HG03521 (cell line): Measurements from ENCODE around the gene TRMO.
"Not testable (repeated sequence)": the region's sequence is repeated elsewhere in the genome, so short reads cannot be mapped to it uniquely, and the experiment has no call there.

Experiments used
- ATAC-seq: cut with Tn5 transposase; IDR thresholded peaks from one replicate; pipeline ENCODE4 v1.9.1; 2021; ENCODE audit warnings: mild to moderate bottlenecking, moderate library complexity; ENCODE audit not compliant: unreplicated experiment

TRMO gene

GRCh38 chr9:97921959-97922724 lies at the start of gene TRMO:
Gene TRMO, minus strand, starts transcription at chr9:97922500. Its CDS starts 7 bp downstream, at chr9:97922493.
- peak; percentile 80 for ATAC-seq

GRCh38 chr9:97970165-97970564 lies 47.9 kb upstream of the TRMO start:
- ATAC-seq, result no peak

GRCh38 chr9:97969014-97969413 lies 46.7 kb upstream of the TRMO start:
- ATAC-seq, result no peak

- no peak for ATAC-seq
These were observed 44.2 kb upstream of the TRMO start for GRCh38 chr9:97966493-97966892.

GRCh38 chr9:97964901-97965300 lies 42.6 kb upstream of the TRMO start:
- no peak for ATAC-seq

- no peak for ATAC-seq
These were observed 40.9 kb upstream of the TRMO start for GRCh38 chr9:97963232-97963631.

GRCh38 chr9:97962575-97962974 lies 40.3 kb upstream of the TRMO start:
- ATAC-seq, result no peak

GRCh38 chr9:97962136-97962535 lies 39.8 kb upstream of the TRMO start:
- ATAC-seq, result no peak

GRCh38 chr9:97961361-97961760 lies 39.1 kb upstream of the TRMO start:
- ATAC-seq, result no peak

- not testable (repeated sequence) for ATAC-seq
These were observed 38.5 kb upstream of the TRMO start for GRCh38 chr9:97960678-97961328.

- ATAC-seq, result no peak
These were observed 37.3 kb upstream of the TRMO start for GRCh38 chr9:97959585-97959984.

- no peak for ATAC-seq
These were observed 36.7 kb upstream of the TRMO start for GRCh38 chr9:97958812-97959511.

GRCh38 chr9:97956331-97956730 lies 34.0 kb upstream of the TRMO start:
- ATAC-seq, result no peak

- peak; percentile 84 for ATAC-seq
These were observed 32.3 kb upstream of the TRMO start for GRCh38 chr9:97954550-97954989.

- not testable (repeated sequence) for ATAC-seq
These were observed 28.6 kb upstream of the TRMO start for GRCh38 chr9:97950873-97951272.

GRCh38 chr9:97947094-97947493 lies 24.8 kb upstream of the TRMO start:
- ATAC-seq, result not testable (repeated sequence)

GRCh38 chr9:97945470-97945869 lies 23.2 kb upstream of the TRMO start:
- ATAC-seq, result not testable (repeated sequence)

- ATAC-seq, result no peak
These were observed 22.3 kb upstream of the TRMO start for GRCh38 chr9:97944612-97945011.

- no peak for ATAC-seq
These were observed 21.1 kb upstream of the TRMO start for GRCh38 chr9:97943308-97943855.

- no peak for ATAC-seq
These were observed 19.0 kb upstream of the TRMO start for GRCh38 chr9:97941323-97941722.

- no peak for ATAC-seq
These were observed 18.4 kb upstream of the TRMO start for GRCh38 chr9:97940741-97941140.
